ENCODE measurements around the gene DEPDC5. TPM values are rescaled to one million over a fixed set of nuclear protein-coding genes. Genes with fewer than 3 reads are reported as not detected.
A peak's percentile ranks its signal among the peaks of the same experiment; 100 is the strongest.

The DEPDC5 gene
- total and polyA plus RNA-seq, 12 donors, result 14.4 to 35.9 (median 23.1) TPM

DNA sequence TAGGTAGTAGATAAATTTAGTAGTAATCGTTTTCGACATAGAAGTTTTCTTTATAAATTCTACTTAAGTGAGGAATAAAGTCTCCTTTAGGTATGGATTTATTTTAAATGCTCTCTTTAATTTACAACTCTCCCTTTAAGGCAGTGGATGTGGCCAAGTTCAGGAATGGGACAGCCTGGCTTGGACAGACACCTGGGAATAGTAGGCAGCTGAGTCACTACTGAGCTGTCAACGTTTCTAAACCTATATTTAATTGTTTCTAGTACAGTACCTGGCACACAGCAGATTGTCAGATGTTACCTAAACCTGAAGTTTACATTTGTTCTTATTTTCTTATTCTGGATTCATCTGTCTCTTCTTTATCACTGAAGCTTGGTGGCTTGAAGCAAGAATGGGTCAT lies 85.1 kb downstream of the DEPDC5 start:
- 74 to 81% (median 79%) methylated on average over 3 of the region's 3 CpGs for WGBS, 4 donors
- no peak for DNase-seq
- no peaks in the 10 kb centered on the region for H3K27me3 ChIP-seq
- H3K4me1 ChIP-seq (replicated peaks in 1 of 2), result no peaks in the 10 kb centered on the region
- H3K36me3 ChIP-seq (replicated peaks in 1 of 2), result peaks cover 0 to 31% of the 10 kb centered on the region in 2 donors
- no peak overlapping the region for H3K4me3 ChIP-seq
- H3K9me3 ChIP-seq (replicated peaks in 1 of 3), result no peaks in the 10 kb centered on the region
- no peak overlapping the region for H3K27ac ChIP-seq
- TF ChIP-seq, protein P1, sequence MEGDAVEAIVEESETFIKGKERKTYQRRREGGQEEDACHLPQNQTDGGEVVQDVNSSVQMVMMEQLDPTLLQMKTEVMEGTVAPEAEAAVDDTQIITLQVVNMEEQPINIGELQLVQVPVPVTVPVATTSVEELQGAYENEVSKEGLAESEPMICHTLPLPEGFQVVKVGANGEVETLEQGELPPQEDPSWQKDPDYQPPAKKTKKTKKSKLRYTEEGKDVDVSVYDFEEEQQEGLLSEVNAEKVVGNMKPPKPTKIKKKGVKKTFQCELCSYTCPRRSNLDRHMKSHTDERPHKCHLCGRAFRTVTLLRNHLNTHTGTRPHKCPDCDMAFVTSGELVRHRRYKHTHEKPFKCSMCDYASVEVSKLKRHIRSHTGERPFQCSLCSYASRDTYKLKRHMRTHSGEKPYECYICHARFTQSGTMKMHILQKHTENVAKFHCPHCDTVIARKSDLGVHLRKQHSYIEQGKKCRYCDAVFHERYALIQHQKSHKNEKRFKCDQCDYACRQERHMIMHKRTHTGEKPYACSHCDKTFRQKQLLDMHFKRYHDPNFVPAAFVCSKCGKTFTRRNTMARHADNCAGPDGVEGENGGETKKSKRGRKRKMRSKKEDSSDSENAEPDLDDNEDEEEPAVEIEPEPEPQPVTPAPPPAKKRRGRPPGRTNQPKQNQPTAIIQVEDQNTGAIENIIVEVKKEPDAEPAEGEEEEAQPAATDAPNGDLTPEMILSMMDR (IDR thresholded peaks at IDR 0.05), result no peak
- no peak for TF ChIP-seq POLR2A (IDR thresholded peaks at IDR 0.05)
- intact Hi-C loops (cut with DNase I), result no loop called here

- DNase-seq, result no peak
- TF ChIP-seq, protein P1 (IDR thresholded peaks at IDR 0.05), result no peak
- no peak for TF ChIP-seq POLR2A (IDR thresholded peaks at IDR 0.05)
- Histone ChIP-seq H3K4me3 (no peak overlapping the region), H3K9me3 (replicated peaks in 1 of 3) (no peaks in the 10 kb centered on the region), H3K27ac (no peak overlapping the region), H3K27me3 (no peaks in the 10 kb centered on the region), H3K36me3 (replicated peaks in 1 of 2) (peaks cover 0 to 30% of the 10 kb centered on the region in 2 donors), H3K4me1 (replicated peaks in 1 of 2) (no peaks in the 10 kb centered on the region)
- WGBS, 4 donors, result 94 to 100% (median 97%) methylated on average over 1 of the region's 1 CpG
- intact Hi-C loops (cut with DNase I), result loop anchor here in 1 of 2 donors (10.0 kb wide), 1 partner anchor 125 kb away; no protein-coding TSS in a partner anchor
Observed at GRCh38 chr22:31839986-31840385, 86.2 kb downstream of the DEPDC5 start.

GRCh38 chr22:31840585-31840984 lies 86.8 kb downstream of the DEPDC5 start:
- H3K27me3 ChIP-seq, result no peaks in the 10 kb centered on the region

DNA sequence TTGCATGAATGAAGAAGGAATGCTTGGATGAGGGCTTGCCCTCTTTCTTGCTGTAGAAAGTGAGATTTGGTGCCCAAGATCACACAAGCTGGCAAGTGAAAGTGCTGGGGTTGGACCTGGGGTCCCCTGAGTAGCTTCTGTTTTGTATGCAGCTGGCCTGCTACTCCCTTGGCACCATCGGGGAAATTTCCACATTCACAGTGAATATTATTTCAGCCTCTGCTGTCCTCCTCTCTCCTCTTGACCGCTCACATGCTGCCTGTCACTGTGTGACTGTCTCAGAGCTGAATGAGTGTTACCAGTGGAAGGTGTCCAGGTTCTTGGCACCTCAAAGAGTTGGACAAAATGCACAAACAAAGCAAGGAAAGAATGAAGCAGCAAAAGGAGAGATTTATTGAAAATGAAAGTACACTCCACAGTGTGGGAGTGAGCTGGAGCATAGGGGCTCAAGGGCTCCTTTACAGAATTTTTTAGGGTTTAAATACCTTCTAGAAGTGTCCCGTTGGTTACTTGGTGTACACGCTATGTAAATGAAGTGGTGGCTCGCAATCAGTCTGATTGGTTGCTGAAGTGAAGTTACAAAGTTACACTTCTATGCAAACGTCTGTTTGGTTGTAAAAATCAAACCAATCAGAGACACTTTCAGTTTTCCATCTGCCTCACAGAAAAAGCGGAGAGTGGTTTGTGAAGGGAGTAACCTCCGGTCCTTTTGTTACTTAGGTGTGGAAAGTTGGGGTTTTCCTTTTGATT lies 87.4 kb downstream of the DEPDC5 start:
- 88 to 91% (median 89%) methylated on average over 8 of the region's 8 CpGs for WGBS, 4 donors
- Histone ChIP-seq H3K27me3 (no peaks in the 10 kb centered on the region), H3K4me1 (replicated peaks in 1 of 2) (no peaks in the 10 kb centered on the region), H3K36me3 (replicated peaks in 1 of 2) (peaks cover 0 to 42% of the 10 kb centered on the region in 2 donors), H3K27ac (peak overlapping the region in 1 of 5 donors; percentile 43), H3K4me3 (no peak overlapping the region), H3K9me3 (replicated peaks in 1 of 3) (no peaks in the 10 kb centered on the region)
- intact Hi-C loops (cut with DNase I), result loop anchor here in 1 of 2 donors (10.0 kb wide), 1 partner anchor 124 kb away; no protein-coding TSS in a partner anchor
- TF ChIP-seq POLR2A (IDR thresholded peaks at IDR 0.05), result no peak
- TF ChIP-seq, protein P1 (IDR thresholded peaks at IDR 0.05), result no peak
- no peak for DNase-seq

More at GRCh38 chr22:31840585-31840984, 86.8 kb downstream of the DEPDC5 start:
- TF ChIP-seq POLR2A (IDR thresholded peaks at IDR 0.05), result no peak
- TF ChIP-seq, protein P1 (IDR thresholded peaks at IDR 0.05), result no peak
- intact Hi-C loops (cut with DNase I), result loop anchor here in 1 of 2 donors (10.0 kb wide), 1 partner anchor 124 kb away; no protein-coding TSS in a partner anchor
- no peak overlapping the region for H3K4me3 ChIP-seq
- H3K4me1 ChIP-seq (replicated peaks in 1 of 2), result no peaks in the 10 kb centered on the region
- peak overlapping the region in 1 of 5 donors; percentile 43 for H3K27ac ChIP-seq
- no peaks in the 10 kb centered on the region for H3K9me3 ChIP-seq (replicated peaks in 1 of 3)
- peaks cover 0 to 36% of the 10 kb centered on the region in 2 donors for H3K36me3 ChIP-seq (replicated peaks in 1 of 2)
- no peak for DNase-seq
